GM21528 (cell line): ENCODE data around the gene FBXW12.

Experiments
- ATAC-seq: cut with Tn5 transposase; IDR thresholded peaks from one replicate; pipeline ENCODE4 v1.9.1; 2021; ENCODE audit warnings: mild to moderate bottlenecking, moderate library complexity; ENCODE audit not compliant: unreplicated experiment, low FRiP score

Gene FBXW12

DNA sequence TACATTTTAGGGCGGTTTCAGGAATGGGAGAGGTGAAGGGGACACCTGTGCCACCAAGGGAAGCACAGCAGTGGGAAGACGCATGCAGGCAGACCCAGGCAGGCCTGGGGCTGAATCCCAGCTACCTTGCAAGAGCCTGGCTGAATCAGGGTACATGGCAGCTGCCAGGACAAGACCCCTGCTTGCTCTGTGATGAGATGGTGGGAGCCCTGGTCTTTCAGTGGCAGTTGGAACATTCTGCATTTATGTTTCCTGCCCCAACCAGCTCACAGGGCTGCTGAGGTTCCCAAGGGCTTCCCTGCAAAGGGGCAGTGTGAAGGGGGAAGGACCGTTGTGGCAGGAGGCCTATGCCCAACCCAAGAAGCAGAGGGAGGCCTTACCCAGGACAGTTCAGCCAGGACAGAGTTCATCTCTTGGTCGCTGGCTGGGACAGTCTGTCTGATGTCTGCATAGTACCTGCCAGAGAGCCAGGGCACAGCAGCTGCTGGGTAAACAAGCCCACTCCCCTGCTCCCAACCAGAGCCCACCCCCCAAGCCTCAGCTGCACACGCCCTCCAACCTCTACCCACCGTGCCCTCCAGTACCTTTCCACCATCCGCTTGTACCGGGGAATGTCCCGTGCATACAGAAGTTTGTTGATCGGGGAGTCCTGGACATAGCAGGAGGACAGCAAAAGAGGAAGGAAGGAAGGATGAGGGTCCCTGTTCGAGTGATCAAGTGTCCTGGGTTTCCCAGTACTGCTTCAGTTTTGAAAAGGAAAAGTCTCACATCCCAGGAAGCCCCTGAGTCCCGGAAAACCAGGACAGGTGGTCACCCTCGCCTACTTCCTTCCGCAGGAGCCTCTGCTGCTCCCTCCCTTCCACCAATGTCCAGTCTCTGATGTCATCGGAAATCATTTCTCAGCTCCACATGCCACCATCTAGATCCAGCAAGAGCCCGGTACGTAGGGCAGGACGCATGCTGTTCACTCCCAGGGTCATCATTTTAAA lies 34.7 kb downstream of the FBXW12 start:
- no peak for ATAC-seq

DNA sequence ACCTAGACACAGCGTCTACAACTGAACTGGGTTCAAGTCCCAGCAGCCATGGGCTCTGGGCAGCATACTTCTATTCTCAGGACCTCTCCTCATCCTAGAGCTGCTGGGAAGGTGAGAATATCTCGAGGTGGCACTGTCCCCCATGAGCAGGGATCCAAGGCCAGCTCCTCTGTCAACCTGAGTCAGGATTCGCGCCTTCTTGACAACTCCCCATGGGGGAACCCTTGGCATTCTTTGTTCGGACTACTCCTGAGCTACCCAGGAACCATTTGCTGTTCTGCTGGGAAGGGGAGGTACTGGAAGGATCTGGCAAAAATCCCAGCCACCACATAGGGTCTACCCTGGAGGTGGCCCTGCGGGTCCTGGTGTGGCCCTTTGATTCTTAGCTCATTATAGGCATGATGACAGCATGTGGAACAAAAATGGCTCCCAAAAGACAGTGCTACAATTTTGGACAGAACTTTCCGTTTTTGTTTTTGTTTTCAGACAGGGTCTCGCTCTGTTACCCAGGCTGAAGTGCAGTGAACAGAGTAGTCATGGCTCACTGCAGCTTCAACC lies 35.6 kb downstream of the FBXW12 start:
- ATAC-seq = no peak

- no peak for ATAC-seq
These were observed 36.8 kb downstream of the FBXW12 start for GRCh38 chr3:48408823-48409281.

- ATAC-seq = no peak
These were observed 37.5 kb downstream of the FBXW12 start for GRCh38 chr3:48409291-48410201.

DNA sequence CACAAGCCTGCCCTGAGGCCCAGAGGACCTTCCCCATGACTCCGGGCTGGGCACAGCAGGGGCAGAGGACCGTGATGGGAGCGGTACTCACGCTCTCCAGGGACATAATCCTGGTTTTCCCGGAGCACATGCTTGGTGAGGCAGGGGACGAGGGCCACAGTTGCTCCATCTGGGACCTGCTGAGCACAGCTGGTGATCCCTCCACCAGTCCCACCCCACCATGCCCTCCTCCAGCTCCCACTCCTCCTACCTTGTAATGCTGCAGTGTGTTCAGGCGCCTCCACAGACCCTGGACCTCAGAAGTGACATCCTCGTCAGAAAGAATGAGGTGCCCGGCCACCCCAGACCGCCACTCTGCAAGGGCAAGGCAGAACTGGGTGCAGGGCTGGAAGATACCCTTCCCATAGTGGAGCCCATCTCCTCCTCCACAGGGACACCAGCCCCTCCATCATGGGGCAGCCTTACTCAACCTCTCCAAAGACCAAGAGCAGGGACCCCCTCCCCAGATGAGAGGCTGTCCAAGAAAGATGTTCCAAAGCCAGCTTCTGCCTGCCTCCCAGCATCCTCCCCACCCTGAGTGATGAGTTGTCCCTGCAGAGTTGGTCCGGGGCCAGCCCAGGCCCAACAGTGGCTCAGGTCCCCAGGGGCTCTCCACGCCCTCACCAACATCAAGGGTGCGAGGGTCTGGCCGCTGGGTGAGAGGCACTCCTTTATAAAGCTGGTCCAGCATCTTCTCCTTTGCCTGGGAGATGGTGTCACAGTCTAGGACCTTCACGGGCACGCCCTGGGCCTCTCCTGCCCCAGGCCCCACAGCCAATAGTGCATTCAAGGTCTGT lies 38.4 kb downstream of the FBXW12 start:
- ATAC-seq = no peak

DNA sequence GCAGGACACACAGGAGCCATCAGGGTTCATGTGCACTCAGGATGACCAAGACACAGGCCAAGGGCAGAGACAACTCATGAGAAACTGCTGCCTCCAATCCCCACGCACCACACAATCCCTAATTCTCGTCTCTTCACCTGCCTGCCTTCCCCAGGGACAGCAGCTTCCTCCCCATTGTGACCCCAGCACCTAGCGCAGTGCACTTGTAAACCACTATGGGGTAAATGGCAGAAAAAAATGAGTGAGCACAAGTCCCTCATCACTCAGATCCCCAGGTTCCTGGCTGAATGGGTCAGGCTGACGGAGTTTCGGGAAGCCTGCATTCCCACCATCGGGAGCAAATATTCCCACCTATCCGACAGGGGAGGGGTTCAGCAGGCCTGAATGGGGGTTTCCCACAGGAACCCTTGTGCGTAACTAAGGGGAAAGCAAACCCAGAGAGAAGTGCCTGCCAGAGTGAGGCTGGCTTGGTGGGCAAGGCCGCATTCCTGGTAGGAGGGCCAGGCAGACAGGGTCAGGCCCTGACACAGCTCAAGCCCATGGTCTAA lies 39.1 kb downstream of the FBXW12 start:
- ATAC-seq = no peak

- no peak for ATAC-seq
These were observed 39.8 kb downstream of the FBXW12 start for GRCh38 chr3:48411606-48412374.

DNA sequence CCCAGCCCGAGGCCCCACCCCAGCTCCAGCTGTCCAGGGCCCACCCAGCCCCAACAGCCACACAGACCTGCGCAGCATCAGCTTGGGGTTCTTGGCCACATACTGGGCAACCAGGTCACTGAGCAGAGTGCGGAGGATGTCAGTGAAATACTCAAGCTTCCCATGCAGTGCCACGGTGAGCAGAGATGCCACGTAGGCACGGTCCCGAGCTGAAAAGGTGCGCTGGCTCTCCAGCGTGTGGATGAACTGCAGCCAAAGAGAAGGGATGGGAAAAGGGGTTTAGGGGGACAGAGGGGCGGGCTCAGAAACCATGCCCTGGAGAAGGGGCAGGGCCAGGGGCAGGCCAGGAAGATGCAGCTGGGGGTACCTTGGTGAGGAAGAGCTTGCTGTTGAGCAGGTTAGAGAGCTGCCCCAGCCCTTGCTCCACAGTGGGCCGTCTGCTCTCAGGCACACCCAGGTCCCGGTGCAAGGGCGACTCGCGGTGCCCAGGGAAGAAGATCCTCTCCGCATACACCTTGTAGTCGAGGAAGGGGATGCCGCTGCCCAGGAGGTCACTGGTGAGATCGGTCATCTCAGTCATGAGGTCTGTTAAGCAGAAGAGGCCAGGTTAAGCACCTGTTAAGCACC lies 40.5 kb downstream of the FBXW12 start:
- ATAC-seq = no peak

DNA sequence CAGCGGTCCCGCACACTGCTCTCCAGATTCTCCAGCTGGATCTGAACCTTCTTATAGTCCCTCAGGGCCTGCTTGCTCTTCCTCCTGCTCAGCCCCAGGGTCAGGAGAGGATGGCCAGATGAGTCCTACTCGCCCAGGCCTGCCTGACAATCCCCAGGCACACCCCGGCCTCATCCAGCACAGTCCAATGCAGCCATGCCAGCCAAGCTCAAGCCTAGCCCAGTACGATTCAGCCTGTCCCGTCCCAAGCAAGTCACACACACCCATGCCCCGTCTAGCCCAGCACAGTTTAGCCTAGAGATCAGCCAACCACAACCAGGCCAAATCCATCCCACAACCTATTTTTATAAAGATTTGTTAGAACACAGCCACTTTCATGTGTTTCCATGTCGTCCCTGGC lies 41.1 kb downstream of the FBXW12 start:
- no peak for ATAC-seq

DNA sequence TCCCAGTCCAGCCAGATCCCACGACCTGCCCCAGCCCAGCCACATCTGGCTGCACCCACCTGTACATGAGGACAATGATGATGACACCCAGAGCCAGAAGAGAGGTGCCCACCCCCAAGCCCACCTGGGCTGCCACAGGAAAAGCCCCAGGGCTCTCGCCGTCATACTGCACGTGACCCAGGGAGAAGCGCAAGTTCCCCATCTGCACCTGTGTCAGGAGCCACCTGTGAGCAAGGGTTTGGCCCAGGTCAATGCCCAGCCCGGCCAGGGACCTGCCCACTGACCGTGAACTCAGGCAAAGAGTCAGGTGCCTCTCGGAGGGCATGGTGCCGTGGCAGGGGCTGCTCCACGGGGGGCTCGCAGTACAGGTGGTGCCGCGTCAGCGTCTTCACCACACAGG lies 41.6 kb downstream of the FBXW12 start:
- ATAC-seq = no peak

DNA sequence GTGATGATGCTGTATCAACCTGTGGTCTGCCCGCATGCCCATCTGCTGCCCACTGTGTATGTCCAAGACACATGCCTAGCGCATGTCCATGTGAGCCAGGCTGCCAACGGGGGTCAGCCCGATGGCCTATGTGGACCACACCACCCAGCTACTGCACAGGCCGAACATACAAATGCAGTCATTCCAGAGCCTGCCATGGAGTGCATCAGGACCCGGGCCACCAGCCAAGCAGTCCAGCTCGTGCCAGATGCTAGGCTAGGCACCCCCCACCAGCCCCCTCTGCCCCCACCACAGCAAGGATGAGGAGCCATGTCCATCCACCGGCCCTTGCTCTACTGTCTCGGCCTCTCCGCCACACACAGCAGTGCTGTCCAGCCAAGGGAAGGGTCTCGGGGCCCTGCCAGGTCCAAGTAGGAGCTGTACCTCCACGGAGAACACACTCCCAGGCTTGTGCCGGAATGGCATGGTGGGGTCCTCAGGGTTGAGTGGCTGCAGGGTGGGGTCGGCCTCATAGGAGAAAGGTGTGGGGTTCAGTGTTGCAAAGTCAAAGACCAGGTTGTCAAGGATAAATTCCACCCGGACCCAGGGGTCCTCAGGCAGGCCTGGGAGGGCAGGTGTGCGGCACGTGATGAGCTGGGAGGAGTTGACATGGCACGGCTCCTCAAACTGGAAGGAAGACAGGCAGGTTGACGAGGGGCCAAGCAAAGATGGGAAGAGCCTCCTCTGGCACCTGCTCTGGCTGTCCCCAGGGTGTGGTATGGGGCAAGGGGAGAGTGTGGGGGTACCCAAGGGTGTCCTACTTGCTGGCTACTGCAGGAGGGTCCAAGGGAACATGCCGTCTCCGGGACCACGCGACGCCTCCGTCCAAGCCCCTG lies 42.6 kb downstream of the FBXW12 start:
- no peak for ATAC-seq

DNA sequence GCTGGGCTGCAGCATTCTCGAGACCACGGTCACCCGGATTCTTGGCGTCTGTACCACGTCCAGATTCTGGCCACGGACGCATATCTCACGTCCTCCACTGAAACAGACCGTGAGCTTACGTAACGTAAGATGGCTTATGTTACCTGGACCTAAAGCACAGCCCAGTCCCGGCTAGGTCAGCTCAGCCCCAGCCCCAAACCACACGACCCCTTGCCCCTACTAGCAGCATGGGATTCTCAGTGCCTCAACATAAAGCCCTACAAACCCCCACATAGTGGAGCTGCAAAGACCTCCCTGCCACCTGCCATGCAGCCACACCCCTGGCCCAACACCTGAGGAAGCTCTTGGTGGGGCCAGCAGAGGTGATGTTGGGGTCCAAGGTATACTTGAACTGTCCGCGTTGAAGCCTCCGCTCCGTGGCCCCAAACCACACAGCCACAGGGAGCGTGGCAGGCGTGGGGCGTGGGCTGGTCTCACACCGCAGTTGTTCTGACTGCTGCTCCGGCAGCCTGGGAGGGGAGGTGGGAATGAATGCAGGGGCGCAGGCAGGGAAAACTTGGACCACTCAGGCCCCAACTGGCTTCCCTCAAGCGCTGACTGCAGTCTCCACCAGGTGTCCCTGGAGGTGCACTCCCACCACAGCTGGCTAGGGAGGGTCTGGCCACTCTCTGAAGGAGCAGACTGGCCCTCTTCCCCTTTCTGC lies 43.4 kb downstream of the FBXW12 start:
- ATAC-seq = no peak

GRCh38 chr3:48416091-48416505 lies 44.1 kb downstream of the FBXW12 start:
- no peak for ATAC-seq

DNA sequence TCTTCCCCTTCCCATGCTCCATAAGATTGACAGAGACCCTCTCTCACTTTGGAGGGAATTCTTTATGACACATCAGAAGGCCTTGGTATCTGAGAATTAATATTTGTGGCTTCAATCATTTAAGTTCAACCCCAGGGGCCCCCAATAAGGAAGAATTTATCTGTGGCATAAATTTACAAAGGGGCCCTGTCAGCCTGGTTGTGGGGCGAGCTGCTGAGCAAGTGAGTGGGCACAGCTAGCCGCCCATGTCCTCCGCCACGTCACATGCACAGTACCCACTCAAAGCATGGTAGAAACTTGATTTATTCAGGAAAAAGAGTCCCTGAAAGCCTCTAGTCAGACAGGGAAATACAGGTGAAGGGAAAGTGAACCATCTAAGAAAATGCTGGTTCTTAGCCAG lies 44.5 kb downstream of the FBXW12 start:
- no peak for ATAC-seq

DNA sequence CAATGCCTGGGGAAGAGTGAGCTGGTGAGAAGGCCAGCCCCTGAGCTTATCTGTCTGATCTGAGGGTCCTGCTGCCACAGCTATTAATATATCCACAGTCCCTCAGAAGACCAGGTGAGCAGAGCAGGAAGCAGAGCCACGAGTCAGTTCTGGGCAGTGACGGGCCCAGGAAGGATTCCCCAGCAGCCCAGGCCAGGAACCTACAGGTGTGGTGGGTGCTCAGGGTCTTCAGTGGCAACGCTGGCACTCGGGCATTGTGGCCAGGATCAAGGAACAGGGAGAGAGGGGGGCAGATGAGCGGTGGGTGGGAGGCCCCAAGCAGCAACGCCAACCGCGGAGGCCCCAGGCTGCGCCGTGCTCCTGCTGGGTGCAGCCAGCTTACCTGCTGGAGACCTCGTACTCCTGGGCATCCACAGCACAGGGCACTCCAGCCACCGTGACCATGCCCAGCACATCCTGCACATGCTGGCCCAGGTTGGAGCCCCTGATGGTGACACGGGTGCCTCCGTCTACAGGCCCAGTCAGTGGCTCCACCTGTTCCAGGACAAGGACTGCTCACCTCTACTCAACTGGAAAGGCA lies 45.6 kb downstream of the FBXW12 start:
- no peak for ATAC-seq

DNA sequence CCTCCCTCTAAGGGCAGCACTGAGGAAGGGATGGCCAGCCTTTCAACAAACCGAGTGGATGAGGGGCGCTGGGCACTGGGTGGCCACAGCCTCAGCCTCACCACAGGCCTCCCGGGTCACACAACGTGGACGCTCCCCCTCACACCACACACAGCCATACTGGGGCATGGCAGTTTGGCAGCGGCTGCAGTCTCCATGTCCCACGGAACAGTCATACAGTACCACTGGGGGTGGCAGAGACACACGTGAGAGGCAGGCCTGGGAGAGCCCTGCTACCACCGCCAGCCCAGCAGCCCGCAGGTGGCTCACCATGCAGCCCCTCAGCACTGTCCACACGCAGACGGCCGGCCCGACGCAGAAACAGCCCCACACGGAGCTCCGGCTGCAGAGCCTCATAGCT lies 46.1 kb downstream of the FBXW12 start:
- no peak for ATAC-seq

DNA sequence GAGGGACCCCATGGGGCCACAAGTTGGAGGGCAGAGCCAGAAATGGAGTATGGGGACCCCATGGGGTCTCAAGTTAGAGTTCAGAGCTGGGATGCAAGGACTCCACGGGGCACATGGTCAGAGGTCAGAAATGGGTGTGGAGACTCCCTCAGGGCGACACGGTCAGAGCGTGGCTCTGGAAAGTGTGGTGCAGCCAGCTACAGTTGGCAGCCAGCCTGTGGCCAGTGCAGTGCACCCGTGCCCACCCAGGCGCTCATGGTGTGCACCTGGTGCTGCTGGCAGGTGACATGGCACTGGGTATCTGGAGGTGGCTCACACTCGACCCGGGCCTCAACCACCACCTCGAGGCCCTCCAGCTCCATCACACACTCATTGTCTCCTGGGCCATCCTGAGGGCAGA lies 46.6 kb downstream of the FBXW12 start:
- ATAC-seq = no peak
